H9 (cell line): Measurements from ENCODE around the gene TMEM50B. TPM values are rescaled to one million over a fixed set of nuclear protein-coding genes. Genes with fewer than 3 reads are reported as not detected.

Experiments used
- DNase-seq: peaks from one replicate; pipeline ENCODE4 v3.0.0-alpha.2; 2017
- H2AFZ ChIP-seq: one replicate; pipeline ENCODE4 v1.6.1; 2013; ENCODE audit warnings: mild to moderate bottlenecking, low read length, control low read depth, moderate library complexity
- H2AK5ac ChIP-seq: 2 replicates; pipeline ENCODE4 v1.6.1; 2013; ENCODE audit warnings: low read length, control low read depth, mixed read lengths; ENCODE audit not compliant: insufficient read length
- H2BK120ac ChIP-seq: one replicate; pipeline ENCODE4 v1.6.1; 2013; ENCODE audit warnings: low read depth, mild to moderate bottlenecking, low read length, control low read depth, inconsistent platforms; ENCODE audit not compliant: poor library complexity, severe bottlenecking
- H2BK12ac ChIP-seq: 2 replicates; pipeline ENCODE4 v1.6.1; 2013; ENCODE audit warnings: low read length, control low read depth, mixed read lengths, low read depth; ENCODE audit not compliant: insufficient read length
- H2BK15ac ChIP-seq: 2 replicates; pipeline ENCODE4 v1.6.1; 2013; ENCODE audit warnings: low read depth, low read length, control low read depth
- H2BK20ac ChIP-seq: one replicate; pipeline ENCODE4 v1.6.1; 2013; ENCODE audit warnings: low read depth, mild to moderate bottlenecking, low read length, control low read depth, inconsistent platforms; ENCODE audit not compliant: poor library complexity, severe bottlenecking
- H2BK5ac ChIP-seq: 2 replicates; pipeline ENCODE4 v1.6.1; 2013; ENCODE audit warnings: low read length, control low read depth, mixed read lengths; ENCODE audit not compliant: insufficient read length
- H3K14ac ChIP-seq: 2 replicates; pipeline ENCODE4 v1.6.1; 2013; ENCODE audit warnings: low read length, control low read depth; ENCODE audit not compliant: insufficient read depth
- H3K18ac ChIP-seq: 2 replicates; pipeline ENCODE4 v1.6.1; 2013; ENCODE audit warnings: low read depth, mild to moderate bottlenecking, mixed read lengths, low read length, control low read depth; ENCODE audit not compliant: insufficient read length
- H3K23ac ChIP-seq: 2 replicates; pipeline ENCODE4 v1.6.1; 2013; ENCODE audit warnings: low read length, control low read depth, mixed read lengths, low read depth; ENCODE audit not compliant: insufficient read length
- H3K23me2 ChIP-seq: 2 replicates; pipeline ENCODE4 v1.6.1; 2013; ENCODE audit warnings: low read depth, mild to moderate bottlenecking, mixed read lengths, low read length, control low read depth; ENCODE audit not compliant: insufficient read length, poor library complexity, severe bottlenecking
- H3K27ac ChIP-seq: 2 replicates; pipeline ENCODE4 v1.5.1; 2013; ENCODE audit warnings: low read length, control low read depth, mixed read lengths, low read depth; ENCODE audit not compliant: insufficient read length
- H3K27me3 ChIP-seq: 2 replicates; pipeline ENCODE4 v1.6.1; 2013; ENCODE audit warnings: low read length, control low read depth, inconsistent platforms; ENCODE audit not compliant: insufficient read depth
- H3K4ac ChIP-seq: 2 replicates; pipeline ENCODE4 v1.6.1; 2013; ENCODE audit warnings: low read depth, mild to moderate bottlenecking, control low read depth, inconsistent platforms, low read length, moderate library complexity
- H3K4me1 ChIP-seq: 2 replicates; pipeline ENCODE4 v1.6.1; 2013; ENCODE audit warnings: low read length, control low read depth, inconsistent platforms; ENCODE audit not compliant: insufficient read depth
- H3K4me2 ChIP-seq: 2 replicates; pipeline ENCODE4 v1.6.1; 2013; ENCODE audit warnings: low read length, control low read depth, mixed read lengths; ENCODE audit not compliant: insufficient read length, insufficient read depth
- H3K56ac ChIP-seq: 2 replicates; pipeline ENCODE4 v1.6.1; 2013; ENCODE audit warnings: low read depth, mild to moderate bottlenecking, mixed read lengths, low read length, control low read depth; ENCODE audit not compliant: insufficient read length
- H3K79me1 ChIP-seq: 2 replicates; pipeline ENCODE4 v1.6.1; 2013; ENCODE audit warnings: low read depth, mild to moderate bottlenecking, moderate library complexity, low read length, control low read depth, inconsistent platforms; ENCODE audit not compliant: insufficient read depth, poor library complexity, severe bottlenecking
- H3K79me2 ChIP-seq: 2 replicates; pipeline ENCODE4 v1.6.1; 2013; ENCODE audit warnings: low read length, control low read depth, inconsistent platforms; ENCODE audit not compliant: insufficient read depth
- H3K9ac ChIP-seq: 2 replicates; pipeline ENCODE4 v1.6.1; 2013; ENCODE audit warnings: low read length, control low read depth, mixed read lengths; ENCODE audit not compliant: insufficient read length; ENCODE audit errors: extremely low read depth
- H3K9me3 ChIP-seq: one replicate; pipeline ENCODE4 v1.6.1; 2013; ENCODE audit warnings: low read depth, low read length, inconsistent platforms; ENCODE audit not compliant: control insufficient read depth
- H3T11ph ChIP-seq: one replicate; pipeline ENCODE4 v1.6.1; 2013; ENCODE audit warnings: mild to moderate bottlenecking, low read length, control low read depth, inconsistent platforms
- H4K20me1 ChIP-seq: one replicate; pipeline ENCODE4 v1.6.1; 2013; ENCODE audit not compliant: control insufficient read depth, insufficient read length, insufficient read depth
- H4K5ac ChIP-seq: 2 replicates; pipeline ENCODE4 v1.6.1; 2013; ENCODE audit warnings: low read depth, mild to moderate bottlenecking, mixed read lengths, low read length, control low read depth; ENCODE audit not compliant: insufficient read length
- H4K8ac ChIP-seq: replicated peaks from 2 replicates; pipeline ENCODE4 v1.6.1; 2013; ENCODE audit warnings: low read length, control low read depth, mixed read lengths, low read depth; ENCODE audit not compliant: insufficient read length
- H4K91ac ChIP-seq: 2 replicates; pipeline ENCODE4 v1.6.1; 2013; ENCODE audit warnings: low read depth, mild to moderate bottlenecking, moderate library complexity, mixed read lengths, low read length, control low read depth; ENCODE audit not compliant: insufficient read length
- H3K27ac Mint-ChIP-seq, 3 experiments: 2 replicates in 2 of 3; 3 replicates in 1 of 3; pipeline ENCODE4 v1.8.0; 2020 to 2021; ENCODE audit warnings: mixed read lengths in 3 of 3, mild to moderate bottlenecking in 1 of 3, moderate library complexity in 1 of 3
- H3K27me3 Mint-ChIP-seq: 2 replicates; pipeline ENCODE4 v1.8.0; 2021; ENCODE audit warnings: low read depth, mild to moderate bottlenecking, moderate library complexity, mixed read lengths
- H3K36me3 Mint-ChIP-seq, 3 experiments: 2 replicates in 2 of 3; 3 replicates in 1 of 3; pipeline ENCODE4 v1.8.0; 2020 to 2021; ENCODE audit warnings: low read depth in 3 of 3, mixed read lengths in 3 of 3; ENCODE audit not compliant: insufficient read depth in 1 of 3
- H3K4me1 Mint-ChIP-seq, 2 experiments: 2 replicates each; pipeline ENCODE4 v1.8.0; 2020; ENCODE audit warnings: mixed read lengths in 2 of 2
- H3K4me3 Mint-ChIP-seq, 2 experiments: 2 replicates in 1 of 2; 3 replicates in 1 of 2; pipeline ENCODE4 v1.8.0; 2020 to 2021; ENCODE audit warnings: mild to moderate bottlenecking in 2 of 2, mixed read lengths in 2 of 2, moderate library complexity in 1 of 2
- H3K9me3 Mint-ChIP-seq, 2 experiments: 2 replicates in 1 of 2; 3 replicates in 1 of 2; pipeline ENCODE4 v1.8.0; 2020; ENCODE audit warnings: mild to moderate bottlenecking in 2 of 2, mixed read lengths in 2 of 2, moderate library complexity in 1 of 2
- CTCF ChIP-seq: fragments of 200-600 bp; sonication (generic); conservative IDR thresholded peaks from 3 replicates; pipeline ENCODE4 v1.8.0; 2021; ENCODE audit warnings: antibody characterized with exemption, mild to moderate bottlenecking
- WGBS: extraction: QIAGEN DNeasy Blood & Tissue Kit; methylation state at CpG from one replicate; pipeline ENCODE4 v1.1.7; 2013; ENCODE audit warnings: missing lambda C conversion rate, low lambda C conversion rate, mixed read lengths; ENCODE audit not compliant: insufficient read length; ENCODE audit errors: extremely low coverage; 5-methylcytosine and 5-hydroxymethylcytosine counted together
- total RNA-seq: library from RNA; stranded (reverse); gene quantifications from 2 replicates; pipeline ENCODE4 v1.2.1, GENCODE V29; 2021

The TMEM50B gene
- total RNA-seq, 1 experiment from 2014 or later, result 17.6 TPM

- peaks cover 5 to 11% (median 9%) of the 10 kb centered on the region in 3 experiments; a peak in 3 of 7 replicates for H3K36me3 Mint-ChIP-seq
- Histone ChIP-seq H3K18ac (no peak overlapping the region), H4K5ac (no peak overlapping the region), H2BK5ac (no peak overlapping the region), H3K4me1 (no peaks in the 10 kb centered on the region), H3K4me2 (no peak overlapping the region), H3T11ph (no peak overlapping the region), H3K79me2 (no peaks in the 10 kb centered on the region), H2BK20ac (no peak overlapping the region), H3K9ac (no peak overlapping the region), H3K56ac (no peak overlapping the region), H3K14ac (no peak overlapping the region), H3K79me1 (no peaks in the 10 kb centered on the region), H2BK15ac (no peak overlapping the region), H2AFZ (no peak overlapping the region), H2BK12ac (no peak overlapping the region), H4K20me1 (no peaks in the 10 kb centered on the region), H3K27ac (no peak overlapping the region), H3K23ac (no peak overlapping the region), H3K27me3 (no peaks in the 10 kb centered on the region), H4K8ac (no peak overlapping the region), H2AK5ac (no peak overlapping the region), H3K4ac (no peak overlapping the region), H3K9me3 (no peaks in the 10 kb centered on the region), H4K91ac (no peak overlapping the region), H2BK120ac (no peak overlapping the region), H3K23me2 (no peaks in the 10 kb centered on the region)
- no peak overlapping the region for H3K4me3 Mint-ChIP-seq
- WGBS, result no CpG with 5 or more reads among the region's 3 CpGs
- no peaks in the 10 kb centered on the region for H3K27me3 Mint-ChIP-seq
- DNase-seq, result no peak
- TF ChIP-seq CTCF, result no peak
- H3K9me3 Mint-ChIP-seq, result no peaks in the 10 kb centered on the region
- H3K27ac Mint-ChIP-seq, result peak overlapping the region in 2 of 3 experiments; percentile 9 to 24; a peak in 4 of 7 replicates
- no peaks in the 10 kb centered on the region for H3K4me1 Mint-ChIP-seq
Observed at GRCh38 chr21:33452362-33452761, 27.4 kb downstream of the TMEM50B start.
